Heart right ventricle (tissue), 16 donors: Measurements from ENCODE around the gene ZNF385D. TPM values are rescaled to one million over a fixed set of nuclear protein-coding genes. Genes with fewer than 3 reads are reported as not detected.
"Not testable (repeated sequence)": the region's sequence is repeated elsewhere in the genome, so short reads cannot be mapped to it uniquely, and the experiment has no call there.

Experiments
- ATAC-seq, 8 donors: fragments of 200-7000 bp; cut with Tn5 transposase; one replicate each; pipeline ENCODE4 v1.9.1; 2020; ENCODE audit warnings: mild to moderate bottlenecking in 8 of 8, moderate library complexity in 8 of 8, moderate number of reproducible peaks in 1 of 8
- DNase-seq, 2 donors: peaks; one replicate each; pipeline ENCODE4 v3.0.0-alpha.2; 2020
- H3K27ac ChIP-seq, 10 donors: fragments of 200-600 bp; sonication (generic) in 2 of 10; one replicate each; pipeline versions ENCODE4 v1.5.0 to v1.8.0; 2020 to 2022; ENCODE audit warnings: mild to moderate bottlenecking in 3 of 10
- H3K27me3 ChIP-seq, 7 donors: fragments of 200-600 bp; one replicate each; pipeline ENCODE4 v1.8.0; 2021 to 2022; ENCODE audit warnings: mild to moderate bottlenecking in 2 of 7
- H3K36me3 ChIP-seq, 9 donors: fragments of 200-600 bp; sonication (generic) in 1 of 9; one replicate each; pipeline versions ENCODE4 v1.5.0 to v1.8.0; 2020 to 2022; ENCODE audit warnings: mild to moderate bottlenecking in 2 of 9
- H3K4me1 ChIP-seq, 9 donors: fragments of 200-600 bp; sonication (generic) in 1 of 9; one replicate each; pipeline versions ENCODE4 v1.5.0 to v1.8.0; 2020 to 2022; ENCODE audit warnings: mild to moderate bottlenecking in 4 of 9
- H3K4me3 ChIP-seq, 10 donors: fragments of 200-600 bp; sonication (generic) in 2 of 10; one replicate each; pipeline versions ENCODE4 v1.5.0 to v1.8.0; 2020 to 2022; ENCODE audit warnings: mild to moderate bottlenecking in 7 of 10, moderate library complexity in 2 of 10
- H3K9me3 ChIP-seq, 11 donors: fragments of 200-600 bp in 10 of 11; sonication (generic) in 2 of 11; one replicate each; pipeline versions ENCODE4 v1.5.0 to v1.8.0; 2013 to 2022; ENCODE audit warnings: mild to moderate bottlenecking in 2 of 11, control low read depth in 1 of 11, moderate library complexity in 1 of 11
- CTCF ChIP-seq, 9 donors: fragments of 200-600 bp; sonication (generic) in 2 of 9; IDR thresholded peaks; one replicate each; pipeline versions ENCODE4 v1.5.0 to v1.8.0; 2021 to 2022; ENCODE audit warnings: antibody characterized with exemption in 9 of 9, mild to moderate bottlenecking in 5 of 9, moderate library complexity in 1 of 9
- WGBS, 2 donors: extraction: QIAGEN DNeasy Blood & Tissue Kit; methylation state at CpG; one replicate each; pipeline ENCODE4 v1.1.7; 2013; ENCODE audit warnings: inconsistent platforms in 1 of 2; 5-methylcytosine and 5-hydroxymethylcytosine counted together
- intact Hi-C, 10 donors: fragments of 100-400 bp; cut with DNase I; formaldehyde crosslinking; loops; one replicate each; pipeline versions ENCODE4 v1.11.1 to v1.14.2; 2022
- polyA plus RNA-seq, 2 donors: library from polyadenylated mRNA; stranded (reverse); fragments of 200-250 nt; gene quantifications; one replicate each; pipeline ENCODE4 v1.2.3, GENCODE V29; 2013
- total RNA-seq, 10 donors: library from RNA; stranded (reverse); fragmentation: NEBNext Ultra II Directional in 3 of 10; extraction: Animal tissue kit (Norgen Biotek cat#: 25700) in 3 of 10; gene quantifications; one replicate each; pipeline versions ENCODE4 v1.2.1 to v1.2.4, GENCODE V29; 2021 to 2023
- donor health status: Arrhythmogenic right ventricular cardiomyopathy.
- donor health status: ischemic (EF 13 %, LVEDD 7.1; RV severe dilation, severe dysfunction).
- donor health status: healthy with polysubstance abuse.
- donor health status: DM: no; HTN: yes; CAD: no.
- donor health status: DM: no; HTN: no; CAD: no.
- donor health status: ischemic (EF 25% LVEDD 6.9; RV normal size, moderate dysfunction).
- donor health status: ischemic (EF 25% LVEDD 5.7; RV mildly dilated, moderate dysfunction).
- donor health status: healthy.
- donor health status: DM: yes; HTN: yes; CAD: no.
- donor health status: Ischemic cardiomyopathy.
- donor health status: ischemic (EF 35%, LVEDD 5.7; RV mildly dilated, moderate dysfunction).
- donor health status: nonischemic (EF 11% LVEDD 7.7; RV severe dilation, severe dysfunction).
- donor health status: DM: yes; HTN: yes; CAD: no.
- donor health status: PGD.
- donor health status: ischemic (EF 29% LVEDD 5.4; RV normal size, mild dysfunction).
- donor health status: nonischemic (EF 23%, LVEDD 6.1; RV moderate dilation, normal function).

Gene ZNF385D
- total and polyA plus RNA-seq, 12 donors, result 3.0 to 24.9 (median 7.2) TPM

GRCh38 chr3:21508246-21508645 lies 242.8 kb downstream of the ZNF385D start:
- DNase-seq (no peak), ATAC-seq (no peak)
- peaks cover 0 to 5% (median 0%) of the 10 kb centered on the region in 9 donors for H3K4me1 ChIP-seq
- H3K27me3 ChIP-seq, result no peaks in the 10 kb centered on the region
- H3K9me3 ChIP-seq, result no peaks in the 10 kb centered on the region
- peaks cover 0 to 17% (median 0%) of the 10 kb centered on the region in 9 donors for H3K36me3 ChIP-seq
- intact Hi-C loops, result no loop called here
- H3K4me3 ChIP-seq, result no peak overlapping the region
- TF ChIP-seq CTCF (IDR thresholded peaks at IDR 0.05), result no peak
- H3K27ac ChIP-seq, result no peak overlapping the region

GRCh38 chr3:21505711-21506460 lies 245.1 kb downstream of the ZNF385D start:
- intact Hi-C loops, result no loop called here
- H3K27me3 ChIP-seq, result no peaks in the 10 kb centered on the region
- H3K4me3 ChIP-seq, result no peak overlapping the region
- DNase-seq, result no peak
- no peak overlapping the region for H3K27ac ChIP-seq
- TF ChIP-seq CTCF (IDR thresholded peaks at IDR 0.05), result no peak
- WGBS, 2 donors, result 45 to 50% methylated on average over 4 of the region's 4 CpGs
- H3K36me3 ChIP-seq, result peaks cover 0 to 17% (median 0%) of the 10 kb centered on the region in 9 donors
- ATAC-seq, result no peak
- H3K9me3 ChIP-seq, result no peaks in the 10 kb centered on the region
- H3K4me1 ChIP-seq, result peaks cover 0 to 5% (median 0%) of the 10 kb centered on the region in 9 donors

GRCh38 chr3:21502656-21503055 lies 248.4 kb downstream of the ZNF385D start:
- Histone ChIP-seq H3K27me3 (no peaks in the 10 kb centered on the region), H3K27ac (no peak overlapping the region), H3K36me3 (no peaks in the 10 kb centered on the region), H3K4me1 (peaks cover 0 to 5% (median 0%) of the 10 kb centered on the region in 9 donors), H3K4me3 (no peak overlapping the region), H3K9me3 (no peaks in the 10 kb centered on the region)
- no peak for ATAC-seq
- no peak for DNase-seq
- intact Hi-C loops, result no loop called here
- 53 to 71% methylated on average over 1 of the region's 1 CpG for WGBS, 2 donors
- no peak for TF ChIP-seq CTCF (IDR thresholded peaks at IDR 0.05)

GRCh38 chr3:21500834-21501233 lies 250.2 kb downstream of the ZNF385D start:
- Histone ChIP-seq H3K27ac (no peak overlapping the region), H3K27me3 (no peaks in the 10 kb centered on the region), H3K36me3 (no peaks in the 10 kb centered on the region), H3K9me3 (peaks cover 0 to 1% (median 0%) of the 10 kb centered on the region in 11 donors), H3K4me1 (peaks cover 0 to 3% (median 0%) of the 10 kb centered on the region in 9 donors), H3K4me3 (no peak overlapping the region)
- ATAC-seq (no peak), DNase-seq (no peak)
- intact Hi-C loops, result no loop called here
- no peak for TF ChIP-seq CTCF (IDR thresholded peaks at IDR 0.05)
- WGBS, 2 donors, result 81 to 82% methylated on average over 10 of the region's 10 CpGs

GRCh38 chr3:21490671-21491070 lies 260.3 kb downstream of the ZNF385D start:
- H3K27me3 ChIP-seq, ATAC-seq, DNase-seq, H3K27ac ChIP-seq, intact Hi-C loops, H3K9me3 ChIP-seq, H3K4me3 ChIP-seq, H3K4me1 ChIP-seq, H3K36me3 ChIP-seq: not testable (repeated sequence)
- no CpG with 5 or more reads among the region's 3 CpGs for WGBS, 2 donors
